Karpas-422 (cell line): ENCODE data around the gene GCHFR. TPM values are rescaled to one million over a fixed set of nuclear protein-coding genes. Genes with fewer than 3 reads are reported as not detected.

ENCODE experiments used
- DNase-seq: peaks from one replicate; pipeline ENCODE4 v3.0.0-alpha.2; 2015
- H2AFZ ChIP-seq: fragments of 200-600 bp; sonication (generic); 2 replicates; pipeline ENCODE4 v1.6.1; 2014; ENCODE audit warnings: antibody characterized with exemption, low read length, mixed read lengths
- H3K27ac ChIP-seq: fragments of 200-600 bp; sonication (generic); 2 replicates; pipeline ENCODE4 v1.5.1; 2014; ENCODE audit warnings: mild to moderate bottlenecking, low read length, moderate library complexity
- H3K27me3 ChIP-seq: fragments of 200-600 bp; sonication (generic); 2 replicates; pipeline ENCODE4 v1.6.1; 2014; ENCODE audit warnings: low read length, mixed read lengths
- H3K36me3 ChIP-seq: fragments of 200-600 bp; sonication (generic); 2 replicates; pipeline ENCODE4 v1.6.1; 2014; ENCODE audit warnings: low read length, mixed read lengths; ENCODE audit not compliant: insufficient read depth
- H3K4me1 ChIP-seq: fragments of 200-600 bp; sonication (generic); 2 replicates; pipeline ENCODE4 v1.6.1; 2014; ENCODE audit warnings: mild to moderate bottlenecking, low read length, mixed read lengths
- H3K4me2 ChIP-seq: fragments of 200-600 bp; sonication (generic); 2 replicates; pipeline ENCODE4 v1.6.1; 2014; ENCODE audit warnings: low read length, low read depth, mild to moderate bottlenecking; ENCODE audit not compliant: poor library complexity, severe bottlenecking
- H3K4me3 ChIP-seq: fragments of 200-600 bp; sonication (generic); 2 replicates; pipeline ENCODE4 v1.5.1; 2014; ENCODE audit warnings: mild to moderate bottlenecking, antibody characterized with exemption, low read length, mixed read lengths
- H3K79me2 ChIP-seq: fragments of 200-600 bp; sonication (generic); 2 replicates; pipeline ENCODE4 v1.6.1; 2014; ENCODE audit warnings: mild to moderate bottlenecking, low read length, mixed read lengths
- H3K9ac ChIP-seq: fragments of 200-600 bp; sonication (generic); 2 replicates; pipeline ENCODE4 v1.6.0; 2014; ENCODE audit warnings: low read length
- H3K9me2 ChIP-seq: fragments of 200-600 bp; sonication (generic), shearing (Covaris generic); replicated peaks from 2 replicates; pipeline ENCODE4 v1.6.0; 2014; ENCODE audit warnings: mild to moderate bottlenecking, low read length, moderate library complexity; ENCODE audit not compliant: insufficient read depth
- H3K9me3 ChIP-seq: fragments of 300-700, 200-600 bp; sonication (generic); 2 replicates; pipeline ENCODE4 v1.6.1; 2014; ENCODE audit warnings: low read length, mixed read lengths
- H4K20me1 ChIP-seq: fragments of 200-600 bp; sonication (generic); 2 replicates; pipeline ENCODE4 v1.6.1; 2014; ENCODE audit warnings: mild to moderate bottlenecking, antibody characterized with exemption, low read length, low read depth; ENCODE audit not compliant: insufficient read depth
- total RNA-seq: library from RNA; depleted of rRNA; stranded (reverse); fragments of >200 nt; shearing (Covaris generic); gene quantifications from 2 replicates; pipeline ENCODE4 v1.2.3, GENCODE V29; 2014; ENCODE audit warnings: low replicate concordance

The GCHFR gene
- total RNA-seq, 1 experiment from 2014 or later: 173 TPM

DNA sequence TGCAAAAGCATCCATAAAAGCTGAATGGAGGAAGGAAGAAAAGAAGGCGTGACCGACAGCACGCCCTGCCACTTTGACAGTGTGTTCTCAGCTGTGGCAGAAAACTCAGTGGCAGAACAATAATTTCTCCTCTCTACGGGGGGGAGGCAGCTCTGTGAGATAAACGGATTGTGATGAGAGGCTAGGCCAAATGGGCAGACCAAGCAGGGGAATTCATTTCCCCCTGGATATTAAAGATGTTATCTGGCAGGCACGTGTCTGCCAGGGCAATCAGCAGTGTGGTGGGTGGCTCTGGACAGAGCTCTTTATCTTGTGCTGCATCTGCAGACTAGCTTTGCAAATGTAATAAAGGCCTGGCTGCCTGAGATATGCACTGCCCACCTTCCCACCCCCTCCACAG, 6.9 kb upstream of the GCHFR start:
- Histone ChIP-seq H2AFZ (no peak overlapping the region; the same call in 1 of the 2 replicates), H3K4me3 (no peak overlapping the region), H3K9me3 (no peaks in the 10 kb centered on the region)

GRCh38 chr15:40759961-40760360, 3.9 kb upstream of the GCHFR start:
- H3K4me3 ChIP-seq: no peak overlapping the region
- peaks cover 26% of the 10 kb centered on the region for H3K4me1 ChIP-seq
- H3K79me2 ChIP-seq: peaks cover under 1% of the 10 kb centered on the region; the same call in 1 of the 2 replicates
- H3K27me3 ChIP-seq: no peaks in the 10 kb centered on the region
- H2AFZ ChIP-seq: no peak overlapping the region
- no peaks in the 10 kb centered on the region for H4K20me1 ChIP-seq
- no peaks in the 10 kb centered on the region for H3K9me2 ChIP-seq
- H3K9me3 ChIP-seq: no peaks in the 10 kb centered on the region
- no peak overlapping the region for H3K9ac ChIP-seq
- H3K4me2 ChIP-seq: no peak overlapping the region
- DNase-seq: no peak
- no peaks in the 10 kb centered on the region for H3K36me3 ChIP-seq
- no peak overlapping the region for H3K27ac ChIP-seq

More for the DNA sequence above, 6.9 kb upstream of the GCHFR start:
- Histone ChIP-seq H4K20me1 (no peaks in the 10 kb centered on the region), H3K4me1 (peaks cover 38% of the 10 kb centered on the region), H3K9me2 (no peaks in the 10 kb centered on the region), H3K27me3 (no peaks in the 10 kb centered on the region), H3K27ac (no peak overlapping the region), H3K9ac (0 out of 2 replicates have a peak overlapping the region, but pooled peaks have one; percentile 6), H3K4me2 (no peak overlapping the region), H3K79me2 (peaks cover 30% of the 10 kb centered on the region), H3K36me3 (no peaks in the 10 kb centered on the region)
- DNase-seq: no peak

- H3K27ac ChIP-seq: peak overlapping the region; percentile 89
- H2AFZ ChIP-seq: peak overlapping the region; percentile 76
- peak; percentile 67 for DNase-seq
- H3K27me3 ChIP-seq: no peaks in the 10 kb centered on the region
- H3K4me1 ChIP-seq: peaks cover 45% of the 10 kb centered on the region
- peaks cover 9% of the 10 kb centered on the region; the same call in 1 of the 2 replicates for H3K79me2 ChIP-seq
- H3K36me3 ChIP-seq: peaks cover 3% of the 10 kb centered on the region; the same call in 1 of the 2 replicates
- peak overlapping the region; percentile 84 for H3K4me2 ChIP-seq
- peak overlapping the region; percentile 85 for H3K9ac ChIP-seq
- H3K9me2 ChIP-seq: no peaks in the 10 kb centered on the region
- no peaks in the 10 kb centered on the region for H3K9me3 ChIP-seq
- H4K20me1 ChIP-seq: 0 out of 2 replicates have a peak, but pooled peaks cover 3% of the 10 kb centered on the region
- peak overlapping the region; percentile 73 for H3K4me3 ChIP-seq
Observed at GRCh38 chr15:40762919-40763800, 708 bp upstream of the GCHFR start.

DNA sequence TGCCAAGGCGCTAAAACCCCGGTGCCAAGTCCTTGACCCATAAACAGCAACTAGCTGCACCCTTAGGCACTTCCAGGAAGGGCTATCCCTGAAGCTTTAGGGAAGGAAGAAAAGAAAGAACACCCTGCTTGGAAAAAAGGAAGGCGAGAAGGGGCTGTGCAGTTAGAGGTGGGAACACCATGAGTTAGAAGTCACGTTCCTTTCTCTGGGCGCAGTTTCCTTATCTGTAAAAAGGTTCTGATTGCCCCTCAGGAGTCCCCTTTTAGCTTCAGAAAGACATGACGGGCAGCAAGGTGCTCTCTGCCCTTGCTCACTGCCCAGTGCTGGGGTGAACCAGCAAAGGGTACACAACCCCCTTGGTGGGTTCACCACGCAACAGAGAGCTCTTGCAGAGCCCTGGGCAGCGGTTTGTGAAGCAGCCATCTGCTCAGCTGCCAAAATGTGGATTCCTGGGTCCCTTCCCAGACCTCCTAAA, 798 bp downstream of the GCHFR start:
- no peaks in the 10 kb centered on the region for H3K9me3 ChIP-seq
- peaks cover 58% of the 10 kb centered on the region for H3K4me1 ChIP-seq
- peak overlapping the region; percentile 73 for H3K4me3 ChIP-seq
- H3K27me3 ChIP-seq: no peaks in the 10 kb centered on the region
- H3K27ac ChIP-seq: peak overlapping the region; percentile 89
- H3K79me2 ChIP-seq: peaks cover 9% of the 10 kb centered on the region; the same call in 1 of the 2 replicates
- DNase-seq: peak; percentile 66
- peak overlapping the region; percentile 84 for H3K4me2 ChIP-seq
- H2AFZ ChIP-seq: peak overlapping the region; percentile 70; the same call in 1 of the 2 replicates
- peak overlapping the region; percentile 85 for H3K9ac ChIP-seq
- H4K20me1 ChIP-seq: 0 out of 2 replicates have a peak, but pooled peaks cover 3% of the 10 kb centered on the region
- H3K36me3 ChIP-seq: peaks cover 3% of the 10 kb centered on the region; the same call in 1 of the 2 replicates
- no peaks in the 10 kb centered on the region for H3K9me2 ChIP-seq

GRCh38 chr15:40766194-40766815, 2.4 kb downstream of the GCHFR start:
- Histone ChIP-seq H3K36me3 (peaks cover 3% of the 10 kb centered on the region; the same call in 1 of the 2 replicates), H3K27me3 (no peaks in the 10 kb centered on the region), H3K4me2 (peak overlapping the region; percentile 84), H2AFZ (no peak overlapping the region), H3K4me1 (peaks cover 72% of the 10 kb centered on the region), H3K9me2 (no peaks in the 10 kb centered on the region), H4K20me1 (0 out of 2 replicates have a peak, but pooled peaks cover 3% of the 10 kb centered on the region), H3K9ac (peak overlapping the region; percentile 85; the same call in 1 of the 2 replicates), H3K4me3 (peak overlapping the region; percentile 73; the same call in 1 of the 2 replicates), H3K79me2 (peaks cover 9% of the 10 kb centered on the region; the same call in 1 of the 2 replicates), H3K27ac (peak overlapping the region; percentile 89), H3K9me3 (no peaks in the 10 kb centered on the region)
- no peak for DNase-seq

DNA sequence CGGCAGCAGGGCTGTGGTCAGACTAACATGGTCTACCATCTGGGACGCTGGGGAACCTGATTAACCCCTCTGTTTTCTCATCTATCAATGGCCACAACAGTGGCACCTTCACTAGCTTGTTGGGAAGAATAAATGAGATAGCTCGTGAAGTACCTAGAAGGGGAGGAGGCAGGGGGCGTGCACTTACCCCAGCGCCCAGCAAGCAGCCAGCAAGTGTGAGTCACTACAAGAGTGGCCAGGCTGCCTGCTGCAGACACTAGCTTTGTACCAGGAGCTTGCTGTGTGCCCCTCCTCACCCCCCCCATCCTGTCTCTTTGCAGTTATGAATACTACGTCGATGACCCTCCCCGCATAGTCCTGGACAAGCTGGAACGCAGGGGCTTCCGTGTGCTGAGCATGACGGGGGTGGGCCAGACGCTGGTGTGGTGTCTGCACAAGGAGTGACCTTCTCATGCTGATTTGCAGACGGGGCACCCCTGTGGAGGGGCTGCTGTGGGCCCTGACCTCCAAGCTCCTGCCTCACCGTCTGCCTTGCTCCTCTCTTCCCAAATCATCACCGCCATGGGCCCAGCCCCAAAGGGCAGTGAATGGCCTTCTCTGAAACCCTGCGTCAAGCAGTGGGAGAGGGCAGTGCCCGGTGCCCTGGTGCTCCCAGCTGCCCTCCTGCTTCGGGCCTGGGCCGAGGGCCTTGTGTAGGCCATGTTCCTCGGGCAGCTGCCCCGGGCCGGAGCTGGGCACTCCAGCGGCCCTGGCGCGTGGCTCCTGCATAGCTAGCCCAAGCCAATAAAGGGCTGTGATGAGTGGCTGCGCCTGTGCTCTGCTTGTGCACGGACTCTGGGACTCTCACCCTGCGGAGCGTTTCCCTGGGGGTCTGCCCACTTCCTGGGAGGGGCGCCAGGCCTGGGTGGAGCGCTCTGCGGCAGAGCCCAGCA, 3.3 kb downstream of the GCHFR start:
- peaks cover 9% of the 10 kb centered on the region; the same call in 1 of the 2 replicates for H3K79me2 ChIP-seq
- peaks cover 7% of the 10 kb centered on the region; the same call in 1 of the 2 replicates for H4K20me1 ChIP-seq
- H3K4me3 ChIP-seq: no peak overlapping the region
- H3K4me2 ChIP-seq: no peak overlapping the region
- no peak overlapping the region for H2AFZ ChIP-seq
- no peaks in the 10 kb centered on the region for H3K9me2 ChIP-seq
- peaks cover 80% of the 10 kb centered on the region for H3K4me1 ChIP-seq
- no peak for DNase-seq
- peaks cover 3% of the 10 kb centered on the region; the same call in 1 of the 2 replicates for H3K36me3 ChIP-seq
- H3K27me3 ChIP-seq: no peaks in the 10 kb centered on the region
- peak overlapping the region; percentile 89 for H3K27ac ChIP-seq
- no peak overlapping the region for H3K9ac ChIP-seq
- H3K9me3 ChIP-seq: no peaks in the 10 kb centered on the region

- Histone ChIP-seq H3K9me2 (no peaks in the 10 kb centered on the region), H4K20me1 (peaks cover 8% of the 10 kb centered on the region; the same call in 1 of the 2 replicates), H3K4me1 (peaks cover 86% of the 10 kb centered on the region), H3K79me2 (peaks cover 9% of the 10 kb centered on the region; the same call in 1 of the 2 replicates), H3K27me3 (no peaks in the 10 kb centered on the region), H3K4me3 (peak overlapping the region; percentile 53), H3K27ac (peak overlapping the region; percentile 96), H3K9me3 (no peaks in the 10 kb centered on the region), H2AFZ (no peak overlapping the region), H3K9ac (peak overlapping the region; percentile 76), H3K4me2 (peak overlapping the region; percentile 70), H3K36me3 (peaks cover 3% of the 10 kb centered on the region; the same call in 1 of the 2 replicates)
- no peak for DNase-seq
Observed at GRCh38 chr15:40767838-40768500, 4.1 kb downstream of the GCHFR start.
